HG02970 (cell line): Measurements from ENCODE around the gene CEP104.

ENCODE experiments used
- ATAC-seq: cut with Tn5 transposase; IDR thresholded peaks from one replicate; pipeline ENCODE4 v1.9.1; 2021; ENCODE audit warnings: mild to moderate bottlenecking, moderate library complexity, moderate number of reproducible peaks; ENCODE audit not compliant: unreplicated experiment, low FRiP score

The CEP104 gene

DNA sequence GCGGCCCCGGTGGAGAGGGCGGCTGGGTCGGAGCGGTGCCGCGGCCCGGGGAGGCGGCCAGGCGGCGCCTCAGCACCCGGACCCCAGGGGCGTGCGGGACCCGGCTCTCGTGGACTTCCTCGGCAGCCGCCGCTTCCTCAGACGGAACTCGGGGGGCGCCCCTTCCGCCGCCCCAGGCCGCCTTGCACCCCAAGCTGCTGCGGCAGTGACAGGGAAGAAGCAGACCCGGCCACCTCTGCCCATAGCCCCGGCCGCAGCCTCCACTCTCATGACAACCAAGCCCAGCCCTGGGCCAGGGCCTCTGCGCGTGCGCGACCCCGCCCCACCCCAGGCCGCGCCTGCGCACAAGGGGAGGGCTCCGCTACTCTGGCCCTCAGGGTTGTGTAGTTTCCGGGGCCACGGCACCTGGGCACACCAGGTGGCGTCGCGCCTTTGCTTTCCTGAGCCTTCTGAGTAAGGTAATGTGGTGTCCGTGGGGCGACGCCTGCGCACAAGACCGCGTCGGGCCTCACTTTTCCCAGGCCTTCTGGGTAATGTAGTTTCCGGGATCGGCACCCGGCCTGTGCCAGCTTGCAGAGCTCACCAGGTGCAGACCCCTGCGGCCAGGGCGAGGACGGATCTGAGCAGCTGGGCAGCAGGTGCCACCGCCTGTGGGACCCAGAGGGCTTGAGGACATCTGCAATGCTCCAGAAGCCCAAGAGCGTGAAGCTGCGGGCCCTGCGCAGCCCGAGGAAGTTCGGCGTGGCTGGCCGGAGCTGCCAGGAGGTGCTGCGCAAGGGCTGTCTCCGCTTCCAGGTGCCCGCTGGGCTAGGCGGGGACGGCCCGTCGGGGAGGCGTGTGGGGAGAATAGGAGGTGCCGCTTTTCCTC lies at the start of gene CEP104, which contains the start of gene DFFB:
Gene CEP104, minus strand, starts transcription at position 289 of the 868 bp plus-strand sequence. CDS start 4,804 bp downstream, outside the sequence.
Gene DFFB, plus strand, starts transcription at position 554 of the 868 bp plus-strand sequence. Its CDS starts 128 bp downstream, at position 682.
- peak; percentile 96 for ATAC-seq

DNA sequence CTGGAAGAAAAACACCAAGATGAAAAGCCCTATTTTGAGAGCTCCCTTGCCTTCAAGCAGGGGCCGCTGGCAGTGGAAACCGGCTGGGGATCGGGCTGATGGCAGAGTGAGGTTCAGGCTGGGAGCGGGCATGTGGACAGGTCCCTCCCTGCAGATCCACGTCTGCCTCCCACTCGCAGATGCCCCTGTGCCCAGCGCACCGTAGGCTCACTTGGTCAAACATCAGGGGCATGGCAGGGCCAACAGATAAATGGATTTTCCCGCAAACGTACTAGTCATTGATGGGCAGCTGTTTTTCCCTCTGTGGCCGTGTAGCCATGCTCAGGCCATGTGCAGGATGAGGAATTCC lies 49.6 kb upstream of the CEP104 start:
- ATAC-seq: no peak

DNA sequence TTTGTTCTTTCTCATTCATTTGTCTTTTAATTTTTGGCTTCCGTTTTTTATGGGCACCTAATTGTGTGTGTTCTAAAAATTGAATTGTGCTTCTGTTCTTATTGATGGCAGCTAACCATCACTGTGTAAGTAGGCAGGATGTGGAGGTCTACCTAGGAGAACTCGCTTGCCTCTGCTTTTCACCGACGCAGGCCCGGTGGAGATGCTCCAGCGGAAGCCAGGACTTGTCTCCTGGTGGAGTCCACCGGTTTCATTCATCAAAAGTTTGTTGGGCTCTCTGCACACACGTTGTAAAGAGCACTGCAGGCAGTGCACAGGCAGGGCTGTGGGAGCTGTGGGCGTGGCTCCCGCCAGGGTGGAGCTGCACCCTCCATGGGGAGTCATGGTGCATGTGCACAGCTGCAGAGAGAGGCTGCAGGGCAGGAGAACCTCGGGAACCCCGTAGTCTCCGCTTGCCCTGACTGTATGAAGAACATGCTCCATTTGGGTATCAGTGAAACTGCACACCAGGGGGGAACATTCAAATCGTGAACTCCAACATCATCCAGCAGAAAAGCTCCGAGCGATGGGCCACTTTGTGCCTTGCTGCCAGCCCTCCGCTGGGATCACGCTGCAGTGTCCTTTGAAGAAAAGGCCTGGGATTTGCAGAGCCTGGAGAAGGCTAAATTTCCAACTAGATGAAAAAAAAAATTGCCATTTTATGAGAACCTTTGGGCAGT lies 49.1 kb upstream of the CEP104 start:
- ATAC-seq: no peak

DNA sequence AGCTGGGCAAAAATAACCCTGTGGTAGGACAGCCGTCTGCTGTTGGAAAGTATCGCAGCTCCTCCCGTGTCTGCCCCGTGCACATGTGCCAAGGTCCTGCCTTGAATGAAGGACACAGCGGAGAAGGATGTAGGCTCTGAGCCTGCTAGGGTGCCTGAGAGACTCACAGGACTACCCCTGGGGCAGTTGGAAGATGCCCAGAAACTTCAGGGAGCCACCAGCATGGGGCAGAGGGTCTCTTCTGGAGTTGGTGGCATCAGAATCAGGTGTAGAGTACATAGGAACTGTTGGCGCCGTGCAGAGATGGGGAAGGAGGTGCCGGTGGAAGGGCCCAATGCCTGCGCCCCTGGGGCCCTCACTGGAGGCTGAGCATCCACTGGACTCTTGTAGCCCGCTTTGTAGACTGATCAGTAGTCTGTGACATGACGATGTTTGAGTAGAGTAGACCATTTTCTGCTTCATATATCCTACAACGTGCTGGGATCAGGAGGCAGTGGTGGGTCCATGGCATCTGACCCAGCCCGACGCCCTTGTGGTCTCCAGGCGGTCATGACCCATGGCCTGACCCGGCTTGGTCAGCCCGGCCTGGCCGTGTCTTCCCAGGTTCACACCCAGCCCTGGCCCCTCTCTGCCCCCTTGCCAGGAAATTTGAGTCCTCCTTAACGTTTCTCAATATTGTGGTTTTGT lies 48.4 kb upstream of the CEP104 start:
- ATAC-seq: no peak

DNA sequence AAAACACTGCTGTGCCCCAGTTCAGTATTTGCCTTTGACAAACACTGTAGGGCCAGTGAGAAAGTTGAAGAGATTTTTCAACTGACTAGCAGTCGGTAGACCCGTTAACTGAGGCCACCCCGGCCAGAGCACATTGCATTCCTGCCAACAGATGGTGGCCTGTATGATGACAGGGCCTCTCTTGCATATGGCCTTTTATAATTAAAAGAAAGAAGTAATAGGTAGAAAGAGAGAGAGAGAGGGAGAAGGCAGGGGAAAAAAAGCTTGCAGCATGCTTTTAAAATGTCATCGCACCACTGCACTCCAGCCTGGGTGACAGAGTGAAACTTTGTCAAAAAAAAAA lies 47.8 kb upstream of the CEP104 start:
- ATAC-seq: no peak

DNA sequence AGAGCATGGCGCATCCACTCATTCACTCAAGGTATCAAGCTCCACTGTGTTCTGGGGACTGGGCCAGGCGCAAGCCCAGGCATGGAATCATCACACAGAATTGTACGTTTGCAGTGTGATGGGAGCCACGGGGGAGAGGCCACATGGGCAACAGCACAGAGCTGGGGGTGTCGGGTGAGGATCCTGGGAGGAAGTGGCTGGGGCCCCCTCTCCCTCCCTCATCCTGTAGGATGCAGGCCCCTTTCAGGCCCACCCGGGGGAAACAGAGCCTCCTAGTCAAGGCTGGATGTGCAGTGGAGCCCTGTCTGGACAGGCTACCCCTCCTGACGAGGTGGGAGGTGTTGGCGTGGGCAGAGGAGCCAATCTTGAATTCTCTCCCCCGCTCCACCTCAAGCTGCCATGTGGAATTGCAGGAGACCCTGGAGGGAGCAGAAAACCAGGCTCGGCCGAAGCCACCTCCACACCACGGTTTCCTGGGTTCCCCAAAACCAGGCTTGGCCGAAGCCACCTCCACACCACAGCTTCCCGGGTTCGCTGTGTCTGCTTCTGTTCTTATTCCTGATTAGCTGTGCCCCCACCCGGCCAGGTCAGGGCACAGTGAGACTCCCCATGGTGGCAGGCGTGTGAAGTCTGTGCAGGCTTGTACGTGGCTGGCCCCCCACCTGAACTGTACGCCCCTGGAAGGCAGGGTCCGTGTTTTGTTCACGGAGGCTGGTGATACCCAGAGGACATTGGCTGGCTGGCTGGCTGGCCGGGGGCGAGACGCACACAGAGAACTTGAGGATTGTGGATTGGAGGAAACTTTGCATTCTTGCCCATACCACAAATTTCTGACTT lies 47.2 kb upstream of the CEP104 start:
- no peak for ATAC-seq

DNA sequence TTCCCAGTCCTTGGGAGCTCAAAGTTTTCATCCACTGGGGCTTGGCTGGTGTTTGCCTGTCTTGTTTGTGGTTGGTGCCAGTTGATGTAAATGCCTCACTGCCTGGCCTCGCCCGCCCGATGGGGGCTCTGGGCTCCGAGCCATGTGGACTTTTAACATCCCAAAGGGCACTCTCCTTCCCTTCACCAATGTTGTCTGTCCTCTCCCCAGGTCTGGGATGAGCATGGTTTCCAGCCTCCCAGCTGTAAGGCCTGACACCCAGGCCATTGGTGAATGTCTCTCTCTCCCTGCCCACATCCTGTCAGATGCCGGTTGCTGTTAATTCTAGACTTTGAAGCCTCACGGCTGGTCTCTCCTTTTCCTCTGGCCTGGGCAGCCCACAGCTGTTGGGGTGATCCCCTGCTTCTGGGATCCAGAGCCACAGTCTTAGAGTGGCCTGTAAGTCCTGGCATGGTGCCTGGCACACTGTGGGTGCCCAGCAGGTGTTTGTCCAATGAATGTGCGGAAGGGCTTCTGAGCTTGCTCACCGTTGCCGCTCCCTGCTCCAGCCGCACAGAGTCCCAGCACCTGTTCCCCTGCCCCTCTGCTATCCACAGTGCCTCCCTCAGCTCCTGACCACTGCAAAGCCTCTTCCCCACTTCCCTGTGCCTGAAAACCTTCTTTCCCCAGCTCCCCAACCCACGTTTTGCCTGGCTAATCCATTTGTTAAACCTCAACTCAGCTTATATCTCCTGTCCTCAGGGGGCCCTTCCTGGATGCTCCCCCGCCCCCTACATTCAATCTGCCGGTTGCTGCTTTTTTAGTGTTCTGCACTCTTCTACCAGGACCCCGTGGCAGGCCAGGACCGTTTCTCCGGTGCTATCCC lies 46.4 kb upstream of the CEP104 start:
- no peak for ATAC-seq

DNA sequence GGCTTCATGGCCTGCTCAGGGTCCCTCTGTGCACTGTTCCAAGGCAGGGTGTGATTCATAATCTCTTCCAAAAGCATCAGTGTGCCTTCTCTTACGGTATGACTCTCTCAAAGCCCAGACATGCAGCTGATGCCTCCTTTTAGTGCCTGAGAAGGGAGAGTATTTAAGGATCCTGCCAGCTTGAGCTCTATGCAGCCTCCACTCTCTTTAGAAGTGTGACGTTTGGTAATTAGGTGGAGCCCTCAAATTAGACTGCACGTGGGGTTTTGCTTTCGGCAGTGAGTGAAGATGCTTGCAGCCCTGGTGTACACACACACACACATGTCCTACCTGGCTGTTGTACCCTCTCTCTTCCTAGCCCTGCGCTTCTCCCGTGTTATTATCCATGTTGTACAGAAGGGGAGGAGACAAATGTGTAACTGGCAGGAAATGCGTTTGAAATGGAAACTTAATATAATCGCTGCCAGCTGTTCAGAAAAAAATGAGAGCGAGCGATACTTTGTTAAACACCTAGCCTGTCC lies 45.6 kb upstream of the CEP104 start:
- ATAC-seq: no peak

DNA sequence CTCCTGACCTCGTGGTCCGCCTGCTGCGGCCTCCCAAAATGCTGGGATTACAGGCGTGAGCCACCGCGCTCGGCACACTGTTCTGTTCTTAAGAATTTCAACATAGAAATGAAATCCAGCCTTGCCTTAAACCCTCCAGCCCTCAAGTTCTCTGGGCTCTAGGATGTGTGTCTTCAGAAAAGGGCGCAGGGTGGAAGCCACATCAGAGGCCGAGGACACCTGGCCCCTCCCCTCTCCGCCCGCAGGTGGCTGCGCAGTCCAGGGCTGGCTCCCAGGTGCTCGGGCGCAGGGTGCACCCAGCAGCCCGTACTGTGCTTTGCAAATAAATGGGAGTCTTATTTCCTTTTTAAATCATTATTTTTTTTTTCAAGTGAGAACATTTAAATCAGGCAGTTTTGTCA lies 45.1 kb upstream of the CEP104 start:
- ATAC-seq: no peak

DNA sequence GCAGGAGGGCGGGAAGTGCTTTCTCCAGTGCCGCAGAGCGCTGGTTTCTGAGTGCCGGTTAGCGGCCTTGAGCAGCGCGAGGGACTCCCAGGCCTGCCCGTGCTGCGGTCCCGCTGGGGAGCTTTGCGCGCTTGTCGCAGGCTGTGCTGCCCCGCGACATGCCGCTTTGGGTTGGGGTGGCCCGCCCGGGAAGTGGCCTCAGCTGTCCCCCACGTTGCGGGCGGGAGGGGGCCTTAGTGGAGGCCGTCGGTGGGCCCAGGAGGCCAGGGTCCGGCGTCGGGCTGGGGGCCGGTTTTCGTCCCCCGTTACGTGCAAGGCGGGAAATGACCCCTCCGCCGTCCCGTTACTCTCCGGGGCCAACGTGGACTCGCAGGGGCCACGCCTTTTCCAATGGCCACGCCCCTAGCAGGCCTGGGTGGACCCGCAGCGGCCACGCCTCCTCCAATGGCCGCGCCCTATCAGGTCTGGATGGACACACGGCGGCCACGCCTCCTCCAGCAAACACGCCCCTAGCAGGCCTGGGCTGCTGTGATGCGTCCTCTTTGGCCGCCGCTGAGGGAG lies 44.0 kb upstream of the CEP104 start:
- ATAC-seq: peak; percentile 55

DNA sequence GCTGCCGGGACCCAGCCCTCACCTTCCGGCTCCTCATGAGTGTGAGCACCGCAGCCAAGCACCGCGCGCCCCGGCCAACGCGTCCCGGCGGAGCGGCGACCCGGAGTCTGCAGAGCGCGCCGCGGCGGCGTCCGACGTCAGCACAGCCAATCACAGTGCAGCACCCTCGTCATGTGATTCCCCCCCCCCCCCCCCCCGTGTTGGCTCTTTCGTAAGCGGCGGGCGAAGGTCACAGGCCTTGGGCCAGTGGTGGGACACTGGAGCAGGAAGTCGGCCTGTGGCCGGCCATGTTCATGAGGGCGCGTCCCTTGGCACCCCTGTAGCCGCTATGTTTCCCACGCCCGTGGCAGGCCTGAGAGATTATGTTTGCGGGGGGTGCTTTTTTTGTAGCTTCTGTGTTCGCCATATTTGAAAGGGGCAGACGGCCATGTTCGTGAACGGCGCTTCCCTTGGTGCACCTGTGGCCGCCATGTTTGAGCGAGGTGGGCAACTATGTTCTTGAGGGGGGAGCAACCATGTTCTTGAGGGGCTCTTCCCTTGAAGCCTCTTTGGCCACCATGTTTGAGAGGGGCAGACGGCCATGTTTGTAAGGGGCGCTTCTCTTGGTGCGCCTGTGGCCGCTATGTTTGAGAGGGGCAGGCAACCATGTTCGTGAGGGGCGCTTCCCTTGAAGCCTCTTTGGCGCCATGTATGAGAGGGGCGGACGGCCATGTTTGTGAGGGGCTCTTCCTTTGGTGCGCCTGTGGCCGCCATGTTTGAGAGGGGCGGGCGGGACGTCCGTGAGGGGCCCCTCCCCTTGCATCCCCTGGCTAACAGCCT lies 43.3 kb upstream of the CEP104 start, which contains the start of gene C1orf174:
Gene C1orf174, minus strand, starts transcription at position 123 of the 819 bp plus-strand sequence. Its CDS starts 86 bp downstream, at position 37.
- ATAC-seq: peak; percentile 65

DNA sequence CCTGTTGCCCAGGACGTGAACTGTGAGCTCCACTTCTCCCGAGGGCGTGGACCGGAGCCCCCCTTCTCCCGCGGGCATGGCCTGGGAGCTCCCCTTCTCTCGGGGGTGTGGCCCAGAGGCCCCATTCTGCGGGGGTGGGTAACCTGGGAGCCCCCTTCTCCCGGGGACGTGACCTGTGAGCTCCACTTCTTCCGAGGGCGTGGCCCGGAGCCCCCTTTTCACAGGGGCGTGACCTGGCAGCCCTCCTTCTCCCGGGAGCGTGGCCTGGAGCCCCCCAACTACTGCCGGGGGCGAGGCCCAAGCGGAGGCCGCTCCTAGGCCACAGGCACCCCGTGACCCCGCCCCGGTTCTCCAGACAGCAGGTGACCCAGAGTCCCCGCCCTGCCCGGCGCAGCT lies 42.7 kb upstream of the CEP104 start:
- peak; percentile 1 for ATAC-seq

DNA sequence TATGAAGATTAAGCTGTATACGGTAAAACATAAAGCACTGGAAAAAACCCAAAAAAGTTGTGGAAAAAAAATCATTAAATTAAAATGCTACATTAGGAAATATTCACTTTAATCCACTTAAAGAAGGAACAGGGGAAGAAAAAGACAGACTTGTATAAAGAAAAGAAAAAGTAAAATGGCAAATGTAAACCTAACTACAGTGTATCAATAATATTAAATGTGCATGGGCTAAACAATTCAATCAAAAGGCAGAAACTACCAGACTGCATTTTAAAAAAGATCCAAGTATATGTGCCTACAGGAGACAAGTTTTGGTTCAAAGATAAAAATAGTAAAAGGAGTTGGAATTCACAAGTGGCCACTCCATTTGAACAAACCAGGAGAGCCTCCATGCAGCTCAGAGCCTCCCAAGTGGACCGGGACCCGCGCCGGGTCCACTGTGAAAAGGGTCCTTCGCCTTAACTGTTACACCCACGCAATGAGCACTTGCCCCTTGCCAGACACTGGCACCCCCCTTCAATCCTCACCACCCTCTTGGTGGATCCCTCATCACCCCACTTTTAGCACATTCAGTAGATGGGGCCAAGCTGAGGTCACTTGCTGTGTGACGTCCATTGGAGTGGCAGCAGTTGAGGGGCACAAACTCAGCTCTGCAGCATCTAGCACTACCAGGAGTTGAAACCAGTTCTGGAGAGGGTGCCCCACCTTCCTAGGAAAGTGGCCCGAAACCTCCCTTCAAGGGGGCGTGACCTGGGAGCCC lies 42.2 kb upstream of the CEP104 start:
- no peak for ATAC-seq

DNA sequence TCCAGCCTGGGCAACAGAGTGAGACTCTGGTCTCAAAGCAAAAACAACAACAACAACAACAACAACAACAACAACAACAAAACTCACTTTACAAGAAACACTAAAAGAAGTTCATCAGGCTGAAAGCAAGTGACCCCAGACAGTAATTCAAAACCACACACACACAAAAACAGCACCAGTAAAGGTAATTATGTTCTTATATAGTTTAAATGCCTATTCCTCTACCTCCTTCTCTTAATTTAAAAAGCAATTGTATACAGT lies 41.4 kb upstream of the CEP104 start:
- no peak for ATAC-seq

DNA sequence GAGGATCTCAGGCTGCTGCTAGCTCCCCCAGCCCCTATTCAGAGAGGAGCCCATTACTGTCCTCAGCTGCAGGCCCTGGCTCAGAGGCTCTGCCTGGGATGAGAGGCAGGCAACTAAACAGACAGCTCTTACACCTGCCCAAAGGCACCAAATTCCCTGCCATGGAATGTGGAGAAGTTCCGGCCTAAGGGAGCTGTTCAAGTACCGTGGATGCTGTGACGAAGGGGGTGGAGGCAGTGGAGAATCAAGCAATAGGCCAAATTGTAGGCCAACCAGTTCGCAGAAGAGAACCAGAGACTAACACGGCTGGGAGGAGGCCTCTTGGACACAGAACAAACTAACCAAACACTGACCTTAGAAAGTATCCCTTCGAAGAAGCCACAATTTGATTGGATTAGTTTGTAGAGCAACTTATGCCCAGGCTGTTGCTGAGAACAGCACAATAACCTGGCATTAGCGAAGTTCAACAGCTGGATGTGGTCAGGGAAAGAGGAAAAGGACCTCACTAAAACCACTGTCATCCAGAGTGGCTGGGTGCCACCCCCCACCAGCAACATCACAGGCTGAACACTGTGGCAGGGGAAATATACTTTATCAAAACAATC lies 39.5 kb upstream of the CEP104 start:
- no peak for ATAC-seq

DNA sequence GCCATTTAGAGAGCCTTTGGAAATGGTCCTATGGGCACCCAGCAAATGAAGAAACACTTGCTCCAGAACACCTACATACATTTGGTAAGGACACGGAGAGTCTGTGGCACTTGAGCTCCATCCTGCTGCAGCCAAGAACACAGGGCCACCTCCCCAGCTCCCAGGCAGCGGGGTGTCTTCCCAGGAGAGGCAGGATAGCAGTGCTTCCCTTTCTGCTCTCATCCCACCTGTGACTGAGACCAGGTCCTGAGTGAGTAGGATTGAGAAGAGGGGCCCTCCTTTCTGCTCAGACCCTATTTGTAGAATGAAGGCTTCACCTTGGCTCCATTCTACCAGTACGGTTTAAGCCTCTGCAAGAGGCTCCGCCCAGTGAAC lies 38.9 kb upstream of the CEP104 start:
- no peak for ATAC-seq

DNA sequence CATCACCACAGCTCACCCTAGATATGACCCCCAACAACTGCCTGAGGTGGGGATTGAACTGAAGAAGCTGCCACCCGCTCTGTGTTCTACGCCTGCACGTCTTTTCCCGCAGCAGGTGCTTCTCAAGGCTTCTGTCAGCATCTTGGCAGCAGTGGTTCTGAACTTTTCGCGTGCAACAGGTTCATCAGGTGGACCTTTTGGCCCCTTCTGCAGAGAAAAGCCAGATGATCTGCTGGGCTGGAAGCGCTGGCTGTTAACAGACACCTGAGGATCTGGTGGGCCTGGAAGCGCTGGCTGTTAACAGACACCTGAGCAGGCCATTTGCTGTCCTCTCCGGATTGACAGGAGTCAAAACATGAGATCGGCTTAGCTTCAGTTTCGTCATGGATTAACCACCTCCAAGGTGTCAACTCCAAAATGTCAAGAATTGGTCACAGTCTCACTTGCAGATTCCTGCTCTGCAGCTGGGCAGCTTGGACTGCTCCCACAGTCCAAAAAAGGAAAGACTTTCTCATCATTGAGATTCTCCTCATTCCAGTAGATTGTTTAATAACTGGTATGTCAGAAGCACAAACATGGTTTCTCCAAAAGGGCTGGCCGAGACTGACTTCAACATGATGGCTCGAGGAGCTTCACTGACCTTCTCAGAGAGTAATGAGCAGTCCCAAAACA lies 38.4 kb upstream of the CEP104 start:
- ATAC-seq: no peak
